HG02938 (cell line): ENCODE data around the gene SLC25A22.
A peak's percentile ranks its signal among the peaks of the same experiment; 100 is the strongest.

Experiments used
- ATAC-seq: cut with Tn5 transposase; IDR thresholded peaks from one replicate; pipeline ENCODE4 v1.9.1; 2021; ENCODE audit warnings: mild to moderate bottlenecking, moderate library complexity; ENCODE audit not compliant: unreplicated experiment

The SLC25A22 gene

GRCh38 chr11:761526-762108, 36.5 kb downstream of the SLC25A22 start:
- no peak for ATAC-seq

- ATAC-seq: no peak
These were observed 37.8 kb downstream of the SLC25A22 start for GRCh38 chr11:760236-760635.

- no peak for ATAC-seq
These were observed 48.4 kb downstream of the SLC25A22 start for GRCh38 chr11:749731-750130.

GRCh38 chr11:748007-748359, 50.1 kb downstream of the SLC25A22 start:
- ATAC-seq: peak; percentile 5

GRCh38 chr11:747158-748006, 50.7 kb downstream of the SLC25A22 start, which contains the start of gene TALDO1:
Gene TALDO1 (plus strand): TSS chr11:747464. CDS start chr11:747482, 18 bp downstream.
- ATAC-seq: peak; percentile 74

- peak; percentile 40 for ATAC-seq
These were observed 51.6 kb downstream of the SLC25A22 start for GRCh38 chr11:746289-747157.

GRCh38 chr11:745428-745827, 52.7 kb downstream of the SLC25A22 start:
- no peak for ATAC-seq

GRCh38 chr11:742571-743201, 55.4 kb downstream of the SLC25A22 start:
- ATAC-seq: no peak

- no peak for ATAC-seq
These were observed 55.9 kb downstream of the SLC25A22 start for GRCh38 chr11:742156-742546.
